ENCODE data around the gene ZNF160.
"Not testable (repeated sequence)": the region's sequence is repeated elsewhere in the genome, so short reads cannot be mapped to it uniquely, and the experiment has no call there.

ZNF160 gene

GRCh38 chr19:53092723-53093122 is 10.5 kb downstream of the ZNF160 start:
- no peak for DNase-seq (ENCODE audit: low read depth in 2 of 2)

- no peak for DNase-seq (ENCODE audit: low read depth in 2 of 2)
Observed at GRCh38 chr19:53091413-53092254, 11.6 kb downstream of the ZNF160 start.

- DNase-seq (ENCODE audit: low read depth in 2 of 2) = no peak
Observed at GRCh38 chr19:53088091-53088490, 15.1 kb downstream of the ZNF160 start.

- no peak for DNase-seq (ENCODE audit: low read depth in 2 of 2)
Observed at GRCh38 chr19:53086949-53087348, 16.3 kb downstream of the ZNF160 start.

- DNase-seq (ENCODE audit: low read depth in 2 of 2) = no peak
Observed at GRCh38 chr19:53085496-53085895, 17.7 kb downstream of the ZNF160 start.

- DNase-seq (ENCODE audit: low read depth in 2 of 2) = no peak
Observed at GRCh38 chr19:53082929-53083328, 20.3 kb downstream of the ZNF160 start.

GRCh38 chr19:53079313-53079924 is 23.8 kb downstream of the ZNF160 start:
- DNase-seq (ENCODE audit: low read depth in 2 of 2) = no peak

GRCh38 chr19:53078668-53079067 is 24.6 kb downstream of the ZNF160 start:
- DNase-seq (ENCODE audit: low read depth in 2 of 2) = no peak

GRCh38 chr19:53076984-53077383 is 26.2 kb downstream of the ZNF160 start:
- DNase-seq (ENCODE audit: low read depth in 2 of 2) = no peak

- no peak for DNase-seq (ENCODE audit: low read depth in 2 of 2)
Observed at GRCh38 chr19:53068834-53069233, 34.4 kb downstream of the ZNF160 start.

- DNase-seq (ENCODE audit: low read depth in 2 of 2) = no peak
Observed at GRCh38 chr19:53068199-53068598, 35.0 kb downstream of the ZNF160 start.

GRCh38 chr19:53057904-53058580 is 45.2 kb downstream of the ZNF160 start:
- no peak for DNase-seq (ENCODE audit: low read depth in 2 of 2)

- DNase-seq (ENCODE audit: low read depth in 2 of 2) = no peak
Observed at GRCh38 chr19:53055117-53055516, 48.1 kb downstream of the ZNF160 start.

- no peak for DNase-seq (ENCODE audit: low read depth in 2 of 2)
Observed at GRCh38 chr19:53047379-53047778, 55.8 kb downstream of the ZNF160 start.

GRCh38 chr19:53045536-53045935 is 57.7 kb downstream of the ZNF160 start:
- DNase-seq (ENCODE audit: low read depth in 2 of 2) = no peak

- DNase-seq (ENCODE audit: low read depth in 2 of 2) = no peak
Observed at GRCh38 chr19:53041366-53041765, 61.9 kb downstream of the ZNF160 start.

GRCh38 chr19:53037101-53038097 is 65.8 kb downstream of the ZNF160 start:
- DNase-seq (ENCODE audit: low read depth in 2 of 2) = no peak

- no peak for DNase-seq (ENCODE audit: low read depth in 2 of 2)
Observed at GRCh38 chr19:53034948-53035675, 68.1 kb downstream of the ZNF160 start.

- no peak for DNase-seq (ENCODE audit: low read depth in 2 of 2)
Observed at GRCh38 chr19:53034054-53034453, 69.2 kb downstream of the ZNF160 start.

GRCh38 chr19:53028306-53028705 is 74.9 kb downstream of the ZNF160 start:
- DNase-seq (ENCODE audit: low read depth in 2 of 2) = not testable (repeated sequence)

GRCh38 chr19:53019684-53020083 is 83.5 kb downstream of the ZNF160 start:
- no peak for DNase-seq (ENCODE audit: low read depth in 2 of 2)
